IPS-15b (cell line): ENCODE data around the gene BLACAT1.

Source experiments
- H3K27me3 ChIP-seq: one replicate; pipeline ENCODE4 v1.6.1; 2013; ENCODE audit warnings: low read length; ENCODE audit not compliant: control insufficient read depth, insufficient read depth
- H3K36me3 ChIP-seq: one replicate; pipeline ENCODE4 v1.6.1; 2013; ENCODE audit warnings: low read length; ENCODE audit not compliant: control insufficient read depth, insufficient read depth
- H3K4me1 ChIP-seq: one replicate; pipeline ENCODE4 v1.6.1; 2013; ENCODE audit warnings: mild to moderate bottlenecking, low read length; ENCODE audit not compliant: control insufficient read depth, insufficient read depth
- H3K4me3 ChIP-seq: one replicate; pipeline ENCODE4 v1.5.1; 2013; ENCODE audit warnings: low read depth, low read length
- H3K9ac ChIP-seq: one replicate; pipeline ENCODE4 v1.6.1; 2013; ENCODE audit warnings: low read depth, mild to moderate bottlenecking, low read length
- H3K9me3 ChIP-seq: one replicate; pipeline ENCODE4 v1.6.1; 2013; ENCODE audit warnings: mild to moderate bottlenecking, low read length; ENCODE audit not compliant: control insufficient read depth, insufficient read depth

Gene BLACAT1

DNA sequence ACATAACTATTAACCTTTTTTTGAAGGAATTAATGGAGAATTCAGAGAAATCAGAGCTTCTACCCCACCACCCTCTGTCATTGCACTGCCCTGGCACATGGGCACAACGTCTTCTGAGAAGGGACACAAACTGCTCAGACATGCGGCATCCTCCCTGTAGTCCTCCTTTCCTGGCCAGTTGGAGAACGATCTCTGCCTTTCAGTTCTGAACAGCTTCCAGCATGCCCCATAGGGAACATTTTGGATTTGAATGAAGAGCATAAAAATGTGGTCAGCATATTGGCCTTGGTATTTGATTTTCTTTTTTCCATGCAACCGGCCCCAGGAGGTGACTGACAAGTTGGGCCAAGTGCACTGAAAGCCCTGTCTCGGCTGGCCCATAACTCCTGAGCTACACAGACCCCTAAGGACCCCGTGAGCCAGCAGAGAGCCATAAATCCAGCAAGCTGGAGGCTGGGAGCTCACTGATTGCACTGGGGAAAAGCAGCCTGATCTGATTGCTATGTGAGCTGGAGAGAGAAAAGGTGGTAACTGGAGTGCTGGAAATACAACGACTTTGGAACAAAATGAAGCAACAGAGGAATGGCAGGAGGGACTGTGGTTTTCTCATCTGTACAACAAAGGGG, 10.9 kb upstream of the BLACAT1 start:
- H3K36me3 ChIP-seq = no peaks in the 10 kb centered on the region
- H3K9ac ChIP-seq = no peak overlapping the region
- H3K27me3 ChIP-seq = no peaks in the 10 kb centered on the region
- no peaks in the 10 kb centered on the region for H3K4me1 ChIP-seq
- H3K4me3 ChIP-seq = no peak overlapping the region
- no peaks in the 10 kb centered on the region for H3K9me3 ChIP-seq

- H3K4me3 ChIP-seq = no peak overlapping the region
- no peaks in the 10 kb centered on the region for H3K36me3 ChIP-seq
- no peaks in the 10 kb centered on the region for H3K4me1 ChIP-seq
- no peak overlapping the region for H3K9ac ChIP-seq
- no peaks in the 10 kb centered on the region for H3K9me3 ChIP-seq
- H3K27me3 ChIP-seq = no peaks in the 10 kb centered on the region
Observed at GRCh38 chr1:205465392-205465791, 9.5 kb upstream of the BLACAT1 start.

- peaks cover 27% of the 10 kb centered on the region for H3K27me3 ChIP-seq
- no peak overlapping the region for H3K4me3 ChIP-seq
- no peak overlapping the region for H3K9ac ChIP-seq
- H3K4me1 ChIP-seq = peaks cover 16% of the 10 kb centered on the region
- H3K36me3 ChIP-seq = no peaks in the 10 kb centered on the region
- no peaks in the 10 kb centered on the region for H3K9me3 ChIP-seq
Observed at GRCh38 chr1:205458777-205459566, 3.1 kb upstream of the BLACAT1 start.

DNA sequence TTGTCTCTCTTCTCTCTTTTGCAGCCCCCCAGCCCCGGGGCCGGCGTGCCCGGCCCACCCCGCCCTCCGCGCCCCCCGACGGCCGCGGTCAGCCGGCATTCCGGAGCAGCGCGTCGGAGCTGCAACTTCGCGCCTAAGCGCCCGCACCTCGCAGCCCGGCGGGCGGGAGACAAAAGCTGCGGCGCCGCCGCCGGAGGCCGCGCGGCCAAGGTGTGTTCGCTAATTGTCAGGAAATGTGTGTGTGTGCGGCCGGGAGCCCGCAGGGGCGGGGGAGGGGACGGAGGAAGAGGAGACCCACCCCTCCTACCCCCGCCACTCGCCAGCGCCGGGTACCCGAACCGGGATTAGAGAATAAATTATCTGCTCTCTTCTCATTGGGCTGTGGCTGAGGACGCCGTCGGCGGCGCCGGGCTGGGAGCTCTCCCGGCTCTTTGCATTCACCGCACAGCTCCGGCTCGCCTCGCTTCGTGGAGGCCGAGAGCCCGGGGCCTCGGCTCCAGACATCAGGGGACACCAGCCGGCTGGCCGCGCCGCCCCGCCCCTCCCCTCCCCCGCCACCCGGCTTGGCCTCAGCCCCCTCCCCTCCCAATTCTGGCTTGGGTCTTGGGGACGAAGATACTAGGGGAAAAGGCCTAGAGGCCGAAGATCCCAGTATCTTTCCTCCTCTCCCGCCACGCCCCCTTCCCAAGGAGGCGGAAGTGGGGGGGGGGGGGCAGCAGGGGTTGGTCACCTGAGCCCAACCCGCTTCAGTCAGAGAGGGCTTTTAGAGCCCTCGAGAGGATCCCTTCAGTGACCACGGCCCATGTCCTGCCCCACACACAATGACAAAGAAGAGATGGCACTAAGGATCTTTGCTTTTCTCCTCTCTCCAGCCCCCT, 1.3 kb upstream of the BLACAT1 start:
- H3K4me3 ChIP-seq = peak overlapping the region; percentile 85
- H3K9ac ChIP-seq = no peak overlapping the region
- H3K4me1 ChIP-seq = peaks cover 24% of the 10 kb centered on the region
- no peaks in the 10 kb centered on the region for H3K9me3 ChIP-seq
- H3K27me3 ChIP-seq = peaks cover 42% of the 10 kb centered on the region
- no peaks in the 10 kb centered on the region for H3K36me3 ChIP-seq

- H3K9ac ChIP-seq = peak overlapping the region; percentile 68
Observed at GRCh38 chr1:205456383-205456867, 580 bp upstream of the BLACAT1 start.

DNA sequence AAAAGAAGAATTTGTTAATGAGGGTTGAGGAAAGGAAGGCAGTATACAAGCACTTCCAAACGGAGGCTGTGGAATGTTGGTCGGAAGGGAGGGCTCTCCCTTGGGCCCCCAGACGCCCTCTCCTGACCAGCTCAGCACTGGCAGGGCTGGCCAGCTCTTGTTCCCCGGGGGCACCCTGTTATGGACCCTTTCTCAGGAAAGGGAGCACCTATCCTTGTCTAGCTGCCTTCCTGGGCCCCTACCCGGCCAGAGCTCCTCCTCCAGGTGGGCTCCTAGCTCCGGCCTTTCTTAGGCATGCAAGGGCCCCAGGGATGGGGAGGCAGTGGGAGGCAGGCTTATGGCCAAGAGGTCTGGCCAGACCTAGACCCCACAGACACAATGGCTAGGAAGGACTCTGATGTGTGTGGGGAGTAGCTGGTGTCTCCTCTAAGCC, 926 bp downstream of the BLACAT1 start:
- peaks cover 40% of the 10 kb centered on the region for H3K4me1 ChIP-seq
- no peaks in the 10 kb centered on the region for H3K9me3 ChIP-seq
- no peaks in the 10 kb centered on the region for H3K36me3 ChIP-seq
- peak overlapping the region; percentile 85 for H3K4me3 ChIP-seq
- H3K9ac ChIP-seq = no peak overlapping the region
- peaks cover 42% of the 10 kb centered on the region for H3K27me3 ChIP-seq

More at GRCh38 chr1:205456383-205456867, 580 bp upstream of the BLACAT1 start:
- Histone ChIP-seq H3K27me3 (peaks cover 42% of the 10 kb centered on the region), H3K4me1 (peaks cover 29% of the 10 kb centered on the region), H3K36me3 (no peaks in the 10 kb centered on the region), H3K9me3 (no peaks in the 10 kb centered on the region), H3K4me3 (peak overlapping the region; percentile 85)

- peaks cover 50% of the 10 kb centered on the region for H3K4me1 ChIP-seq
- no peak overlapping the region for H3K9ac ChIP-seq
Observed at GRCh38 chr1:205453466-205453865, 2.4 kb downstream of the BLACAT1 start.

GRCh38 chr1:205452933-205453332, 2.9 kb downstream of the BLACAT1 start:
- H3K9ac ChIP-seq = no peak overlapping the region
- peaks cover 52% of the 10 kb centered on the region for H3K4me1 ChIP-seq
- no peak overlapping the region for H3K4me3 ChIP-seq
- no peaks in the 10 kb centered on the region for H3K9me3 ChIP-seq
- peaks cover 42% of the 10 kb centered on the region for H3K27me3 ChIP-seq
- no peaks in the 10 kb centered on the region for H3K36me3 ChIP-seq

More at GRCh38 chr1:205453466-205453865, 2.4 kb downstream of the BLACAT1 start:
- H3K4me3 ChIP-seq = no peak overlapping the region
- H3K27me3 ChIP-seq = peaks cover 47% of the 10 kb centered on the region
- H3K9me3 ChIP-seq = no peaks in the 10 kb centered on the region
- no peaks in the 10 kb centered on the region for H3K36me3 ChIP-seq

- Histone ChIP-seq H3K27me3 (peaks cover 37% of the 10 kb centered on the region), H3K36me3 (no peaks in the 10 kb centered on the region), H3K9me3 (no peaks in the 10 kb centered on the region), H3K4me1 (peaks cover 50% of the 10 kb centered on the region), H3K4me3 (peak overlapping the region; percentile 6), H3K9ac (no peak overlapping the region)
Observed at GRCh38 chr1:205452364-205452763, 3.5 kb downstream of the BLACAT1 start.

DNA sequence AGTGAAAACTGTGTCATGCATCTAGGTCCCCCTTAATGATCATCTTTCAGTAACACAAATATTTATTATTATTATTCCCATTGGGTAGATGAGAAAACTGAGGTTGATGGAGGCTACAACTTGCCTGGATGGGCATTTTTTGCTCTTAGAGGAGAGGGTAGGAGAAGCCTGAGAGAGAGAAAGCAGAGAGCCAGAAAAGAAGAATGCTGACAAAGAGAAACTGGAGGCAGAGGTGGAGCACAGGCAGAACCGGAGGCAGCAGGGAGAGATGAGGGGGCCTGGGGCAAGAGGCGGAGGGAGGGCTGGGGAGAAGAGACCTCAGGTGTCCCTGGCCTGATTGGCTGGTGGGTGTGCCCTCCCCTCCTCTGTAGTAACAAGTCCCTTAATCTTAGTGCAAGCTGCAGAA, 4.1 kb downstream of the BLACAT1 start:
- Histone ChIP-seq H3K36me3 (no peaks in the 10 kb centered on the region), H3K27me3 (peaks cover 41% of the 10 kb centered on the region), H3K9me3 (no peaks in the 10 kb centered on the region), H3K4me1 (peaks cover 56% of the 10 kb centered on the region), H3K4me3 (peak overlapping the region; percentile 20), H3K9ac (no peak overlapping the region)

DNA sequence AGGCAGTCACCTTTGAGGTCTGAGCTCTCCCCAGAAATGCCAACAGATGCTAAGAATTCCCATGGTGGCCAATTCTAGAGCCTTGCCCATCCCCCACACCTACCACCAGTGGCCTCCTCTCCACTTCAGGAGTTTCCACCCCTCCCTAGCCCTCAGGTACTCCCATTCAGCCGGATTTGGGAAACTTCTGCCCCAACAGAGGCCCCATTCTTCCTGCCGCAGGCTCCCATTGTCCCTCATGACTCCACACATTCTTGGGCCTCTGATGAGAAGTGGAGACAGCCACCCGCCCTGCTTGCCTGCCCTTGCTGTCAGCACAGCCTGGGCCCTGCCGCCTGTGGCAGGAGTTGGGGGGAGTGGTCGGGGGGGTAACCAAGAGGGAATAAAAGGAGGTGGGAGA, 4.6 kb downstream of the BLACAT1 start:
- peak overlapping the region; percentile 33 for H3K4me3 ChIP-seq
- peaks cover 44% of the 10 kb centered on the region for H3K27me3 ChIP-seq
- H3K4me1 ChIP-seq = peaks cover 62% of the 10 kb centered on the region

More for the DNA sequence above, 4.6 kb downstream of the BLACAT1 start:
- H3K9me3 ChIP-seq = no peaks in the 10 kb centered on the region
- no peaks in the 10 kb centered on the region for H3K36me3 ChIP-seq
- no peak overlapping the region for H3K9ac ChIP-seq
